ENCODE data around the gene RAB1B.
A peak's percentile ranks its signal among the peaks of the same experiment; 100 is the strongest.

RAB1B gene

DNA sequence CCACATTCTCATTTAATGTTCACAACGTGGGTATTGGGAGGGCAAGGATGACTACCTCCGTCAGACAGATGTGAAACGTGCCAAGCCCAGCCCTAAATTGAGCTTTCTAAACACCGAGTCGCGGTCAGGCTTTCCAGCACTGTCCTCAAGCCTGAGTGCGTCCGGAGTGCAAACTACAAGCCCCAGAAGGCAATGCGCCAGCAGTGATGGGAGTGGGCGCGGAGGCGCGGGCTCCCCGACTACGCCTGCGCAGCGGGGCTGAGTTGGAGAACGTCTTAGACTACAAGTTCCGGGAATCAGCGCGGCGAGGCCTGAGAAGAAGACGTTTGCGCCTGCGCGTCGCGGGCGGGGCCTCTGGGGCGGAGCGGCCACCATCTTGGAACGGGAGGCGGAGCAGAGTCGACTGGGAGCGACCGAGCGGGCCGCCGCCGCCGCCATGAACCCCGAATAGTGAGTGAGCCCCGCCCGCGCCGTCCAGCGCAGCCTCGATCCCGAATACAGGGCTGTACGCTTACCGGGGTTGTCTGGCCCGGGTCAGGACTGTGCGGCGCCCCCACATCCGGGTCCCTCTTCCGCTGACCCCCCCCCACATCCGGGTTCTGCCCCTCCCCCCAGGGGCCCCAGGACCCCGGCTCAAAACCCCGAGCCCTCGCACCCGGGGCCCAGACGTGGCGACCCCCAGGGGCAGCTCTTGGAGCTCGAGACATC, at the start of gene RAB1B:
Gene RAB1B (plus strand): TSS at position 396 of the 708 bp plus-strand sequence. CDS start 41 bp downstream, at position 437.
- DNase-seq = peak; percentile 99

DNA sequence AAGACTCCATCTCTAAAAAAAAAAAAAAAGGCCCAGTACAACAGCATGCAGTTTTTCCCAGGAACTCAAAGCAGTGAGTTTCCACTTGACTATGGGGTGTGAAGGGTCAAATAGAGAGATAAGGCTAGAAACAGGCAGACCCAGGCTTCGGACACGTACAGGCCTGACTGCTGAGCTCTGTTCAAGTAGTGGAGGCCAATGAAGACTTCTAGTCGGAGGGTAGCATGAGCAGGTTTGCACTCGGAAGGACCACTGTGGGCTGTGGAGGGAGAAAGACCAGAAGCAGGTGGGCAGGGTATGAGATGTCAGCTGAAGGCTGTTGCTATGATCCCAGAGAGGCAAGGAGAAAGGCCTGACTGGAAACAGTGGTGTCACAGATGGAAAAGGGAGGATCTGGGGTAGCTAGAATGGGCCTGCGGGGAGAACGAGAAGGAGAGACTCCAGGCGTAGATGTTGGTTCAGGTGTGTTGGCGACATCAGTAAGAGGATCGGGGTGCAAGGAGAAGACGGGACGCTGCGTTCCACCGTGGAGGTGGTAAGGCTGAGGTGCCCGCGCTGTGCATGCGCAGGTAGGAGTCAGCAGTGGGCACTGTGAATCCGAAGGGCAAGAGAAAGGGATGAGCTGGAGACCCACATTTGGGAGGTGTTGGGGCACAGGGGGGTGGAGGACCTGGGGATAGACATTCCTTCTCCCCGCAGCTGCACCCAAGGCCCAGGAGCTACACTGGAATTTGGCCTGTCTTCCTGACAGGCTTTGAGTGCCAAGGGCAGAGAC, 49.4 kb upstream of the RAB1B start:
- DNase-seq = no peak

DNA sequence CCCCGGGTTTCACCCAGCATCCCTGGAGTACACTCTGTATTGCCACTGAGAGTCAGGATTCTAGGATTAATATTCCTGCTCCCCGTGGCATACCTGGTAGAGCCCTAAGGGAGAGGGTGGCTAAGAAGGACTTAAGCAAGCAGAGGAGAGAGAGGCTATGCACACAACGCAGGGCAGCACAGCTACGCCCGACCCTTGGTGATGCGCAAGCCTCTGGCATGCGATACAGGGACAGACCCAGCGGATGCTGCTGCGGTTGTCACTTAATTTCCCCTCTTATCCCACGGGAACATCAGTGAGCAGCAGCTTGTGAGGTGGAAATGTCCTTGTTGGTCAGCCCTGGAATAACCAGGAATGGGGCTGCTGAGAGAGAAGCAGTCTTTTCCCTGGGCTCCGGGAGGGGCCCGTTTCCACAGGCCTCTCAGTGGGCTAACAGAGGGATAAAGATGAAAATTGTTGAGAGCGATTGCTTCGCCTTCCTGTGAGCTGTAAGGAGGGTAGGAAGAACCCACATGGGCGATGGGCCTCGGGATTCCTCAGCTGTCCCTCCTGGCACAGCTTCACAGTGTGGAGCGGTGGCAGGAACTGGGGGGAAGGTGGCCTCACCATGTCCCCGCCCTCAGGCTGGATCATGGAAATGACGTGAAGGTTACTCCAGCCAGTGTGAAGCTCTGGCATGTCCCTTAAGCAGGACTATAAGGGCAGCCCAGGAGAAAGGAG, 48.4 kb upstream of the RAB1B start:
- DNase-seq = no peak

DNA sequence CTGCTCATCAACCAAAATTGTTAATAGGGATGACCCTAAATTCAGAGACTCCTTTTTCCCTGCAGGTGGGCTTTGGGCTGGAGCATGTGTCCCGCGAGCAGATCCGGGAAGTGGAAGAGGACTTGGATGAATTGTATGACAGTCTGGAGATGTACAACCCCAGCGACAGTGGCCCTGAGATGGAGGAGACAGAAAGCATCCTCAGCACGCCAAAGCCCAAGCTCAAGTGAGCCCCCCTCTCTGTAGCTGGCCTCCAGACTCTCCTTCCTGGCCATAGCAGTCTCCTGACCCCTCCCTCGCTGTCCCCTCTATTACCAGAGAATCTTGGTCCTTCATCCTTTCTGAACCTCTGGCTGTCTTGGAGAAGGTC, 47.9 kb upstream of the RAB1B start:
- no peak for DNase-seq

DNA sequence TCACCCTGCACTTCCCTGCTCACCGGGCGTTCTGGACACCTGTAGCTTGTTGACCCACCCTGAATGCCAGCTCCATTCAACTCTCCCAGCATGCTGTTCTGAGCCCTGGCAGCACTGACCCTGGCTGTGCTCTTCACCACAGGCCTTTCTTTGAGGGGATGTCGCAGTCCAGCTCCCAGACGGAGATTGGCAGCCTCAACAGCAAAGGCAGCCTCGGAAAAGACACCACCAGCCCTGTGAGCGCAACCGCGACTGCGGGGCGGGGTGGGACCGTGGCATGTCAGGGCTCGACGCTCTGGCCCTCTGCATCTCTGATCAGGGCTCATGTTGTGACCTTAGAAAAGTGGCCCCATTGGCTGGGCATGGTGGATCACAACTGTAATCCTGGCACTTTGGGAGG, 47.4 kb upstream of the RAB1B start:
- DNase-seq = no peak

DNA sequence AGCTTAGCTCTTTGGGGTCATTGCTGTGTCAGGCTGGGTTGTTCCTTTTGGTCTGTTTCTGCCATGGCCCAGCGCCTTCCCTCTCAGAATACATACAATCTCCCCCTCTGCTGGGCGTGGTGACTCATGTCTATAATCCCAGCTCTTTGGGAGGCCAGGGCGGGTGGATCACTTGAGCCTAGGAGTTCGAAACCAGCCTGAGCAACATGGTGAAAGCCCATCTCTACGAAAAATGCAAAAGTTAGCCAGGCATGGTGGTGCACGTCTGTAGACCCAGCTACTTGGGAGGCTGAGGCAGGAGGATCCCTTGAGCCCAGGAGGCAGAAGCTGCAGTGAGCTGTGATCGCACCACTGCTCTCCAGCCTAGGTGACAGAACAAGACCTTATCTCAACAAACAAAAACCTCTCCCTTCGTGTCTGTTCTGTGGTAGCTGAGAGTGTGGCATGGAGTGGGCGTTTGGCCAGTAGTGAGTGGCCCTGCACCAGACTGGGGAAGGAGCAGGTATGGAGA, 46.7 kb upstream of the RAB1B start:
- DNase-seq = no peak

DNA sequence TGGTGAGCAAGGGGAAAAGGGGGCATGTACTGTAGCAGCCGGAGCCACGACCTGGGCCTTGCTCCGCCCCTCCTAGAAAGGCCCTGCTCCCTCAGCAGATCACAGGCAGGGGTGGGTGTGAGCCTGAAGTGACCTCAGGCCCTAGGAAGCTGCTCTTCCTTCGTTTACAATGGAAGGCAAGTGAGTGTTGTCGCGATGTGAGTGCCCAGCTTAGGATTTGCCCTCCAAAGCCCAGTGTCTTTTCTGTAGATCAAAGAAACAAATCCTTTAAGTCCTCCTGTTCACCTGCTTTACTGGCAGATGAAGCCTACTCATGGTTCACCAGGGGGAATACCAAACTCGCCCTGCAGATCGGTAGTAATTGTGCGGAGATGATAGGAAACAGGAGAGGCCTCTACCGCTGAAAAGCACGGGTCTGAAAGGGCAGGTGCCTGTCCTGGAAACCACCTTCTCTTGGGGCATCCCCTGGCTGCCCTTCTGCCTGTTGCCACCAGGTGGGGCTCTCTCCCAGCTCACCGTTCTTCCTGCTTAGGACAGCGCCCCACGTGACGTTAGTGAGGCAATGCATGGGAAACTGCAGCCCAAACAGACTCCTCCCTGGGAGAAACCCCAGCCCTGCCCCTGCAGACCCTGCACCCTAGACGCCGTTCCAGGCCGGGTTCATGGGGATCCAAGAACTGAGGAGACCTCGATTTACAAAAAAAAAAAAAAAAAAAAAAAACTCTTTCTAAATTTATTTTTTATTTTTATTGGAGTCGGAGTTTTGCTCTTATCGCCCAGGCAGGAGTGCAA, 45.9 kb upstream of the RAB1B start:
- DNase-seq = peak; percentile 72

DNA sequence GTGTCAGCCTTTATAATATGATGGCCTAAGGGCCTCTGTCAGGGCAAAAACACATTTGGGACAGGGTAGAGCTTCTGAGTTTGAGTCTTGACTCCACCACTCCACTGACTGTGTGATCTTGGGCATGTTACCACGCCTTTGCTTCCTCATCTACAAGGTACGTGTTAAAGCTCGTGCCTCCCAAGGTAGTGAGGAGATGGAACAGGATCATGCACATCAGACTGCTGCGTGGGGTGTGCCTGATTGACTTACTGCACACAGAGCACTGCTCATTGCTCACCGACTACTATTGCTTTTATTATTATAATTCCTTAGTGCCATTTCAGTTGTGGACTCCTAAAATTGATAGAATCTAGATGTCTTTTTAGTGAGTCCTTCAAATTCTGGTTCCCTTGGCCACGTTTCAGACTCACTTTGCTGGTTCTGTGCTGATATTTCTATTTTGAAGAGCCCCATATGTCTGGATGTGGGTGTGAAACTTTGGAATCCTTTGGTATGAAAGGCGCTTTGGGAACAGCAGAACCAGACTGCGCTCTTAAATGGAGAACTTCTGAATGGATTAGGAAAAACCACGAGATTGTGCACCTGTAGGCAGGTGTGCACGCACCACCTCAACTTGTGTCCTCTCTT, 44.1 kb upstream of the RAB1B start:
- DNase-seq = no peak

DNA sequence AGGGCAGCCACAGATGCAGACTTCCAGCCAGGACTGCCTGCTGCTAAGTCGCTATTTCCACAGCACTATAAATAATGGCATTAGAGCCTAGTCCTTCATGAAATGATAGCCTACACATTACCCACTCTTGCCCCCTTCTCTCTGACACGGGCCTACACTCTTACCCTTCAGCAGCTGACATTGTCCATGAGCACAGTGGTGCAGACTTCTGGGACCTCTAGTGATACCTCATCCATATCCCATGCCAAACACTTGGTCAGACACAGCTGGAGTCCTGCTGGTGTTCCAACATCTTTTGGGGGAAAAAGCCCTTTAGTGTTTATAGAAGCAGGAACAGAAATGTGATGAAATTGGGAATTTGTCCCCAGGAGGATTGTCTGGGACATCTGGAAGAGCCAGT, 43.4 kb upstream of the RAB1B start:
- DNase-seq = no peak

DNA sequence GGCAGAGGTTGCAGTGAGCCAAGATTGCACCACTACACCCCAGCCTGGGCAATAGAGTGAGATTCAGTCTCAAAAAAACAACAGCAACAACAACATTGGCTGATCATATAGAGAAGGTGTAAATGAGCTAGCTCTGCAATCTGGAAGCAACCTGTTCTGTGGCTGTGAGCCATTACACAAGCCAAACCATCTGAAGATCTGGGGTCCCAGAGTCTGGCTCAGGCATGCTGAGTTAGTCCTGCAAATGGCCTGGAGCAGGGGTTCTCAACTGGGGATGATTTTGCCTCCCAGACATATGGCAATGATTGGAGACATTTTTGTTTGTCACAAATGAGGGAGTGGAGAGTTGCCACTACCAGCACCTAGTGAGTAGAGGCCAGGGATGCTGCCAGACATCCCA, 42.3 kb upstream of the RAB1B start:
- DNase-seq = no peak

DNA sequence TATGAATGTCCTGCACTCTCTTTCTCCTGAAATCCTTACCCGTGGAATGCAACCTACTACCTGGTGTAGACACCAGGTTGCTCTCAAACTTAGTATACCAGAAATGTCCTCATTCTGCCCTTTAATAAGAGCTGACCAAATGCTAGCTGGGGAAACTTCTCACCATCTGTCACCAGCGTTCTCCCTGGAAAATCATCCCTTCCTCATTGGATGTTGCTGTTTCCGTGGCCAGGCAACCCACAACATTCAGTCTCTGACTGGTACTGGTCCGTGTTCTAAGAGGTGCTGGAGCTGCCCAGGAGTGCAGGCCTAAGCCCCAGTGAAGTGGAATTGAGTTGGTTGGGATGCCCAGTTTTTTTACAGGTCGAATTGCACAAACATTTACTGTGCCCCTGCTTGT, 40.7 kb upstream of the RAB1B start:
- no peak for DNase-seq

DNA sequence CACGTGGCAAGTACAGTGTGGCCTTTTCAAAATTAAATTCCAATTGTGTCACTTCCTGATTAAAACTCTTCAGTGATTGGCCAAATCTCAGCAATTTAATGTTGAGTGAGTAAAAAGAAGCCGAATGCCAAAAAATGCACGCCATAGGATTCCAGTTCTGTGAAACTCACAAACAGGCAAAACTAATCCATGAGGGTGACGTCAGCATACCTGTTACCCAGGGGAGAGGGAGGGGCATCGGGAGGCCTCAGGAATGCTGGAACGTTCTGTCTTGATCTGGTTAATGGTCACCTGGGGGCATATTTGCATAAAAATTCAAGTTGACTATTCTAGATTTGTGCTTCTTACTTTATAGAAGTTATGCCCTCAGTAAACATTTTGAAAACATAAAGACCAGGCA, 39.9 kb upstream of the RAB1B start:
- no peak for DNase-seq

DNA sequence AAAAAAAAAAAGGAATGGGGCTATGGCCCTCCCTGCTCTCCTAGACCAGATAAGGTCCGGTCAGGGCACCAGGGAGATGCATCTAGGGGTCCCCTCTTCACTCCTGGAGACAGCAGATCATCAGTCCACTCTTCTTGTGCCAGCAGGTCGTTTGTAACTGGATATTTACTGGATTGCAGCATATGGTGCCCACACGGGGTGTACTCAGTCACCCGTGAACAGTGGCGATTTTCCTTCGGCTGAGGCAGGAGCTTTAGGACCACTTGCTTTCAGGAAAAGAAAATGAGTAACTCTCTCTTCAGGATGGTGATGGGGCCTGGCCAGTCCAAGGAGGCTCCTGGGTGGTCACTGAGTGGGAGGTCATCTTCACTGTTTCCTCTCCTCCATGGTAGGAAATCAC, 38.3 kb upstream of the RAB1B start:
- DNase-seq = no peak

DNA sequence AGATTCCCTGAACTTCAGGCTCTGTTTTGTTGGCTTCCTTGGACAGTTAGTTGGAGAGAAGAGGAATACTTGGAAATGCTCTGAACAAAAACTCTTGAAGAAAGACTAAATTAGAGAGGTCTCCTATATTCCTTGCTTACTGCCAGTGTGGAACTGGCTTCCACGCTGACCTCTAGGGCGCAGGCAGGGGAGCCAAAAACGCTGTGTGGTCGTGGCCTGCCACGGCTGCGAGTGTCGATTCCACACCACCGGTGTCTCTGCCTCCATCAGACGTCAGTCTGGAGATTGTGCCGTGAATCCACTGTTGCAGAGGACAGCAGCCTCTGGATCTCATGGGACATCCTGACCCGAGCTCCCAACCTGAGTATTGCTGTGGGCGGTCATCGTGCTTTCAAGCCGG, 37.5 kb upstream of the RAB1B start:
- DNase-seq = no peak

DNA sequence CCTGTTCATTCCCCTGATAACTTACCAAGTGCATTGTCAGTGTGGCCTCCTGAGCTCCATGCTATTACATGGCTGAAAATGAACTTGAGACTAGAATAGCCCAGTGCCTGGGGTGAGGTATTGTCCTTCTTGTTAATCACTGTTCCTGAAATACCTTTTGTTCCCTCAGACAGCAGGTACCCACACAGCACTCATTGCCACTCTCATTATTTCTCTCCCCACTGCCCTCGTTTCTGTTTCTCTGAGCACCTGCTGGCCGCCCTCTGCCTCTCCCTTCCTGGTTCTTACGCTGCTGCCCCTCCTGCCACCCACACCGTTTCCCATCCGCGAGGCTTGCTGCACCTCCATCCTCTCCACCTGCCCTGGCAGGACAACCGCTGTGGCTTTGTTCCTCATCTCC, 36.9 kb upstream of the RAB1B start:
- no peak for DNase-seq

DNA sequence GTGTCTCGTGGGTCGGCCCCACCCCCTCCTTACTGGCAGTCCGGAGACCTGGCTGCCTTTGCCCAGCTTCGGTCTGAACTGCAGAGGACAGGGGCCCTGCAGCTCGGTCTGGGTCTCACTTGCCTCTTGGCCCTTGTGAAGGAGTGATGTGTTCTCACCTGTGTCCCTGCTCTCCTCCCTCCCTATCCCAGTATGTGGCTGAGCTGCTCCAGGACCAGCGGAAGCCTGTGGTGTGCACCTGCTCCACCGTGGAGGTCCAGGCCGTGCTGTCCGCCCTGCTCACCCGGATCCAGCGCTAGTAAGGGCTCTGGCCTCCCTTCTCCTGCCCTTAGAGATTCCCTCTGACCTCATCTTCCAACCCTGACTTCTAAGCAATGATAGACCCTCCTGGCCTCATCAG, 35.7 kb upstream of the RAB1B start:
- no peak for DNase-seq

DNA sequence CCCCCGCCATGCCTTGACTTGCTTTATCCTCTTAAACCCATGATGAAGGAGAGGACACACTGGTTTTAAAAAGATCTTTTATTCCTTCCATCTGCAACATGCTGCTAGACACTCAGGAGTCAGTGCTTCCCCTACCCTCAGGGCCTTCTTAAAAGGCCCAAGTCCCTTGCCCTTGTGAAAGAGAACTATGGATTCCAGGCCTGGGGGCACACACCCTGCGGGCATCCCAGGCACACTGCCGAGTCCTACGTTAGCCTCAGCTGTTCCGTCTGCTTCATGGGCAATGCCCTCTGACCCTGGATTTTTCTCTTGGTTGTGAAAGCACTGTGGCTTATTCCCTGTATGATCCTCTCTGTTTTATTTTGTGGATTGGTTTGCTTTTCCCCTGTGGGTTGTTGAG, 35.1 kb upstream of the RAB1B start:
- DNase-seq = no peak

DNA sequence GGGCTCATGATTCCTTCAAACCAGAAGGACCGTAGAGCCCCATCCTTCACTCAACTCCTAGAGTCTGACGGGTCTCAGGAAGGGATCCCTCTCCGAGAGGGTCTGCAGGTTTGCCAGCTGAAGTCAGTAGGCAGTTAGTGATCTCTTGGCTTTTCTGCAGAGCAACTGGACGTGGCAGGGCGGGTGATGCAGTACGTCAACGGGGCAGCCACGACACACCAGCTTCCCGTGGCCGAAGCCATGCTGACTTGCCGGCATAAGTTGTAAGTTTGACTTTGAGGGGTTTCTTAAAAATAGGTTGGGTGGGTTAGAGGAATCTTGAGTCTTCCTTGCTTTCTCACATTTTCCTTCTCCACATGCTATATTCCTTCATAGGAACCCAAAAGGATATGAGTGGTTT, 33.3 kb upstream of the RAB1B start:
- no peak for DNase-seq

DNA sequence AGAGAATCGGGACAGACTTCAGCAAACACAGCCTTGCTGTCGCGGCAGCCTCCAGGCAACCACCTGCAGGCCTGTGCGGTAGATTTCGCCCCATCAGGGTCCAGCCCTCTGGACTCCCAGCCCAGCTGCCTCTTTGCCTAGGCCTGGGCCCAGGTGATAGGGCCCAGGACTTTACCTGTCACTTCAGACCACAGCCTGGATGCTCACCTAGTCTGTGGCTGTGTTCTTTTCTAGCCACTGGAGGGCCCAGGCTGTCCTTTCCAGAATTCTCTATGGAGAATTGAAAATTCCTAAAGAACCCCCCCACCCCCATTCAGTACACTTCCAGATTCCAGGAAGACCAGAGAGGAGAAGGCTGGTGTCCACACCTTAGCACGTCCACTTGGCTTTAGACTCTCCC, 30.6 kb upstream of the RAB1B start:
- no peak for DNase-seq

DNA sequence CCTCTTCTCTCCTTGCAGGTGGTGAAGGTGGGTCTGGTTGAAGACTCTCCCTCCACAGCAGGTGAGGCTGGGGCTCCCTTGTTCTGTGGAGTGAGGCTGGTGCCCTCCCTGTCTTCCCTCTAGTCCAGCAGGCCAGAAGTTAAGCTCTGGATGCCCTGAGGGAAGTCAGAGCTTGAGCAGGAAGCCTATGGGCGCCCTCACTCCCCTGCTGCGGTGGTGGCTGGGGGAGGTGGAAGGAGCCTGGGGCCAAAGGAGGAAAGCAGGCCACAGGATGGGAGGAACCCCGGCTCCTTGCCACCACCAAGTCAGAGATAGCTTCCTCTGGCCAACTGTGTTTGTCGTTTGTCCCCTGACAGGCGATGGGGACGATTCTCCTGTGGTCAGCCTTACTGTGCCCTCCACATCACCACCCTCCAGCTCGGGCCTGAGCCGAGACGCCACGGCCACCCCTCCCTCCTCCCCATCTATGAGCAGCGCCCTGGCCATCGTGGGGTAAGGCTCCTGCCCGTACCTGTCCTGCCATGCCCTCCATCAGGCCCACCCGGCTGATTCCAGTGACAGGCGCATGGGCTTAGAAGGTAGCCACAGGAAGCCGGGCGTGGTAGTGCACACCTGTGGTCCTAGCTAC, 29.5 kb upstream of the RAB1B start:
- DNase-seq = no peak

DNA sequence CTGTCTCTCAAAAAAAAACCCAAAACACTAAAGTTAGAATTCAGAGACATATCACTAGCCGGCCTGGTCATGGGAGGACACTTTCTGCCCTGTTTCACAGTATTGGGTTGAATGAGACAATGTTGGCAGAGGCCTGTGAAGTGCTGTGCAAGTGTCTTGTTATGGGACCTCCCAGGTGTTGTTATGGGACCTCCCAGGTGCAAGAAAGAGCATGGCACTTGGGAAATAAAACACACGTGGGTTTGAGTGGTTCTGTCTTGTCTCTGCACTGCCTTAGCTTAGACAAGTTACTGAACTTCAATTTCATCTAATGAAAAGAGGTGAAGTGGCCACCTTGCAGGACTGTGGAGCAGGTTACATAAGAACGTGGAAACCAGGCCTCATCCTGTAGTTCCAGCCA, 28.9 kb upstream of the RAB1B start:
- no peak for DNase-seq

Data from NK-92 treated with Interleukin-12 subunit alpha and Interleukin-12 subunit beta, amount 100 ng/mL, for 24 hours (cell line).